ENCODE measurements around the gene BTN3A1.
A peak's percentile ranks its signal among the peaks of the same experiment; 100 is the strongest.
"Not testable (repeated sequence)": the region's sequence is repeated elsewhere in the genome, so short reads cannot be mapped to it uniquely, and the experiment has no call there.

The BTN3A1 gene

GRCh38 chr6:26445934-26446667, 44.0 kb downstream of the BTN3A1 start:
- no peak for DNase-seq

GRCh38 chr6:26447257-26447656, 45.2 kb downstream of the BTN3A1 start:
- DNase-seq = no peak

GRCh38 chr6:26450240-26450639, 48.2 kb downstream of the BTN3A1 start:
- DNase-seq = no peak

- no peak for DNase-seq
Observed at GRCh38 chr6:26452631-26453235, 50.7 kb downstream of the BTN3A1 start.

- no peak for DNase-seq
Observed at GRCh38 chr6:26454631-26455030, 52.6 kb downstream of the BTN3A1 start.

- DNase-seq = no peak
Observed at GRCh38 chr6:26455357-26455970, 53.4 kb downstream of the BTN3A1 start.

GRCh38 chr6:26457264-26457805, 55.3 kb downstream of the BTN3A1 start:
- no peak for DNase-seq

- peak; percentile 82 for DNase-seq
Observed at GRCh38 chr6:26457806-26458688, 56.0 kb downstream of the BTN3A1 start, which contains the start of gene BTN2A1. Gene BTN2A1, plus strand, starts transcription at chr6:26457955. Its CDS starts 682 bp downstream, at chr6:26458637.

GRCh38 chr6:26459023-26459810, 57.1 kb downstream of the BTN3A1 start:
- no peak for DNase-seq

- not testable (repeated sequence) for DNase-seq
Observed at GRCh38 chr6:26461353-26461752, 59.3 kb downstream of the BTN3A1 start.

GRCh38 chr6:26464014-26464413, 61.9 kb downstream of the BTN3A1 start:
- DNase-seq = no peak

GRCh38 chr6:26464416-26465131, 62.5 kb downstream of the BTN3A1 start:
- no peak for DNase-seq
